Mammary epithelial cell (primary cell): ENCODE data around the gene OXTR.

Source experiments
- EZH2 ChIP-seq: IDR thresholded peaks from 2 replicates; pipeline ENCODE4 v1.6.1; 2012; ENCODE audit warnings: low read length, inconsistent platforms, borderline replicate concordance
- TF ChIP-seq, protein P1 (sequence below), 2 donors: IDR thresholded peaks in 1 of 2; conservative IDR thresholded peaks in 1 of 2; 2 replicates each; pipeline ENCODE4 v1.5.1; 2011 to 2012; ENCODE audit warnings: inconsistent platforms in 2 of 2, low read length in 2 of 2, mild to moderate bottlenecking in 2 of 2, control low read depth in 1 of 2, low read depth in 1 of 2; ENCODE audit not compliant: insufficient read depth in 1 of 2; ENCODE audit errors: extremely low read depth in 1 of 2

DNA sequence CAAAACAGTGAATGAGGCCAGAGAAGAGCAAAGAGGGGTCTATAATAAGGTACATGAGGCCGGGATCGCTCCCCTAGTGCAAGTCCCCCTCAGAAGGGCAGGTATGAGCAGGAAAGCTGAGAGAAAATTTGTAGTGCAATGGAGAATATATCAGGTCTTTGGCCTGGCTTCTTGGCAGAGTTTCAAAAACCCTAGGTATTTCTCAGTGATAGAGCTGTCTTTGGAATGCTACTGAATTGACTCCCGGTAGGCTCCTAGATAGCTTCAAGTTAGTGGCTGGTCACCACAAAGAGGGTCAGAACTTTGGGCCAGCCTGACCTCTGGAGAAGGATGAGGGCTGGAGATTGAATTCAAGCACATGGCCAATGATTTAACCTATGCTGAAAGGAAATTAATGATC is 30.6 kb upstream of the OXTR start:
- TF ChIP-seq, protein P1, sequence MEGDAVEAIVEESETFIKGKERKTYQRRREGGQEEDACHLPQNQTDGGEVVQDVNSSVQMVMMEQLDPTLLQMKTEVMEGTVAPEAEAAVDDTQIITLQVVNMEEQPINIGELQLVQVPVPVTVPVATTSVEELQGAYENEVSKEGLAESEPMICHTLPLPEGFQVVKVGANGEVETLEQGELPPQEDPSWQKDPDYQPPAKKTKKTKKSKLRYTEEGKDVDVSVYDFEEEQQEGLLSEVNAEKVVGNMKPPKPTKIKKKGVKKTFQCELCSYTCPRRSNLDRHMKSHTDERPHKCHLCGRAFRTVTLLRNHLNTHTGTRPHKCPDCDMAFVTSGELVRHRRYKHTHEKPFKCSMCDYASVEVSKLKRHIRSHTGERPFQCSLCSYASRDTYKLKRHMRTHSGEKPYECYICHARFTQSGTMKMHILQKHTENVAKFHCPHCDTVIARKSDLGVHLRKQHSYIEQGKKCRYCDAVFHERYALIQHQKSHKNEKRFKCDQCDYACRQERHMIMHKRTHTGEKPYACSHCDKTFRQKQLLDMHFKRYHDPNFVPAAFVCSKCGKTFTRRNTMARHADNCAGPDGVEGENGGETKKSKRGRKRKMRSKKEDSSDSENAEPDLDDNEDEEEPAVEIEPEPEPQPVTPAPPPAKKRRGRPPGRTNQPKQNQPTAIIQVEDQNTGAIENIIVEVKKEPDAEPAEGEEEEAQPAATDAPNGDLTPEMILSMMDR (conservative IDR thresholded peaks at IDR 0.05 in 1 of 2, IDR thresholded peaks at IDR 0.05 in 1 of 2; ENCODE audit: extremely low read depth in 1 of 2, insufficient read depth in 1 of 2, low read depth in 1 of 2, low read length in 2 of 2) = no peak
- no peak for TF ChIP-seq EZH2
